A549 (cell line): ENCODE measurements around the gene SRGAP1. TPM values are rescaled to one million over a fixed set of nuclear protein-coding genes. Genes with fewer than 3 reads are reported as not detected.

Source experiments
- ATAC-seq, 2 experiments: fragments of 200-7000 bp in 1 of 2; fragments of >200 bp in 1 of 2; cut with Nextera tagmentation in 1 of 2; cut with Tn5 transposase in 1 of 2; 3 replicates each; pipeline versions ENCODE4 v1.8.0 to v1.9.1; 2018 to 2020; ENCODE audit warnings: mild to moderate bottlenecking in 1 of 2, moderate library complexity in 1 of 2
- CTCF ChIA-PET: fragments of 300-600 bp; sonication (Branson Sonifier 250); formaldehyde crosslinking; extraction: SDS; loops from one replicate; lab custom pipeline; 2021; ENCODE audit warnings: antibody characterized with exemption, inconsistent platforms; lab: Yijun Ruan, JAX
- POLR2A ChIA-PET: fragments of 350-600 bp; formaldehyde crosslinking; extraction: SDS; loops from one replicate; lab custom pipeline; 2021; ENCODE audit warnings: antibody characterized with exemption, inconsistent platforms; lab: Yijun Ruan, JAX
- DNase-seq, 2 experiments: peaks; one replicate each; pipeline versions ENCODE4 v3.0.0 to v3.0.0-alpha.2; 2011 to 2016; ENCODE audit warnings: low read depth in 1 of 2, low spot score in 1 of 2
- FAIRE-seq: peaks from 2 replicates; lab custom pipeline; 2011; peaks lifted over from hg19 to GRCh38; lab: Jason Lieb, UNC
- H3K27ac ChIP-seq, 2 experiments: fragments of >200 bp; sonication (Bioruptor Twin); formaldehyde crosslinking; 3 replicates each; pipeline ENCODE4 v1.5.1; 2016 to 2017
- H3K4me1 ChIP-seq: fragments of >200 bp; sonication (Bioruptor Twin); formaldehyde crosslinking; 3 replicates; pipeline ENCODE4 v1.6.1; 2016
- H3K4me2 ChIP-seq: fragments of >200 bp; sonication (Bioruptor Twin); formaldehyde crosslinking; 3 replicates; pipeline ENCODE4 v1.6.1; 2016
- H3K4me3 ChIP-seq: fragments of >200 bp; sonication (Bioruptor Twin); formaldehyde crosslinking; 3 replicates; pipeline ENCODE4 v1.5.1; 2016
- H3K9me3 ChIP-seq: fragments of >200 bp; sonication (Bioruptor Twin); formaldehyde crosslinking; 3 replicates; pipeline ENCODE4 v1.6.1; 2016
- BHLHE40 ChIP-seq: IDR thresholded peaks from 2 replicates; pipeline ENCODE4 v1.6.1; 2012; ENCODE audit warnings: low read depth, low read length, inconsistent platforms
- CHD2 ChIP-seq: fragments of 150-350 bp; IDR thresholded peaks from 2 replicates; pipeline ENCODE4 v1.6.1; 2014; ENCODE audit warnings: low read length; ENCODE audit not compliant: partially characterized antibody
- EP300 ChIP-seq, 2 experiments: fragments of >200 bp; sonication (Bioruptor Twin); formaldehyde crosslinking; IDR thresholded peaks; 2 replicates in 1 of 2; 3 replicates in 1 of 2; pipeline ENCODE4 v1.6.1; 2016 to 2017
- FOXS1 ChIP-seq: fragments of 250-450 bp; sonication (Bioruptor Pico); IDR thresholded peaks from 2 replicates; pipeline ENCODE4 v1.5.0; 2020; ENCODE audit warnings: mild to moderate bottlenecking, moderate library complexity
- GATA3 ChIP-seq: IDR thresholded peaks from 2 replicates; pipeline ENCODE4 v1.6.1; 2012; ENCODE audit warnings: borderline replicate concordance
- HDAC2 ChIP-seq: fragments of 200-600 bp; sonication (generic); IDR thresholded peaks from 2 replicates; pipeline ENCODE4 v1.6.1; 2016
- HOXA7 ChIP-seq: fragments of 250-450 bp; sonication (Bioruptor Pico); IDR thresholded peaks from 2 replicates; pipeline ENCODE4 v1.5.0; 2020; ENCODE audit warnings: mild to moderate bottlenecking, moderate library complexity
- HOXB13 ChIP-seq: fragments of 250-450 bp; sonication (Bioruptor Pico); IDR thresholded peaks from 2 replicates; pipeline ENCODE4 v1.5.0; 2020; ENCODE audit warnings: low read depth, mild to moderate bottlenecking, moderate library complexity
- KDM1A ChIP-seq: fragments of 200-600 bp; sonication (generic); IDR thresholded peaks from 2 replicates; pipeline ENCODE4 v1.6.1; 2016; ENCODE audit warnings: low read depth, mild to moderate bottlenecking
- MYC ChIP-seq: IDR thresholded peaks from 2 replicates; pipeline ENCODE4 v1.6.1; 2012; ENCODE audit warnings: mild to moderate bottlenecking, inconsistent platforms, low read length, improper control_type of control experiment, borderline replicate concordance
- NFE2L2 ChIP-seq: fragments of 150-350 bp; conservative IDR thresholded peaks from 2 replicates; pipeline ENCODE4 v1.6.1; 2014; ENCODE audit warnings: low read length
- NPAS2 ChIP-seq: fragments of 250-450 bp; sonication (Bioruptor Pico); IDR thresholded peaks from 2 replicates; pipeline ENCODE4 v1.8.0; 2022; ENCODE audit warnings: mild to moderate bottlenecking, moderate library complexity, borderline replicate concordance
- NR3C1 ChIP-seq: fragments of >200 bp; sonication (Bioruptor Twin); formaldehyde crosslinking; IDR thresholded peaks from 3 replicates; pipeline ENCODE4 v1.6.1; 2017
- RFX5 ChIP-seq: fragments of 450-650 bp; IDR thresholded peaks from 2 replicates; pipeline ENCODE4 v1.7.1; 2014; ENCODE audit warnings: antibody characterized with exemption, mild to moderate bottlenecking, moderate library complexity
- RNF2 ChIP-seq: fragments of 200-600 bp; sonication (generic); IDR thresholded peaks from 2 replicates; pipeline ENCODE4 v1.6.1; 2016; ENCODE audit warnings: low read depth, mild to moderate bottlenecking, antibody characterized with exemption, moderate library complexity, borderline replicate concordance
- SMC3 ChIP-seq: fragments of >200 bp; sonication (Bioruptor Twin); formaldehyde crosslinking; IDR thresholded peaks from 3 replicates; pipeline ENCODE4 v1.6.1; 2018; ENCODE audit warnings: inconsistent platforms
- TP53 ChIP-seq: fragments of 250-450 bp; sonication (Bioruptor Pico); IDR thresholded peaks from 2 replicates; pipeline ENCODE4 v1.5.0; 2021; ENCODE audit warnings: mild to moderate bottlenecking, moderate library complexity
- ZC3H11A ChIP-seq: fragments of 450-650 bp; IDR thresholded peaks from 2 replicates; pipeline ENCODE4 v1.6.1; 2014; ENCODE audit warnings: antibody characterized with exemption, mild to moderate bottlenecking
- WGBS: methylation state at CpG from one replicate; pipeline ENCODE4 v1.1.6; 2017; ENCODE audit errors: missing lambda C conversion rate; 5-methylcytosine and 5-hydroxymethylcytosine counted together
- polyA plus RNA-seq, 4 experiments: library from polyadenylated mRNA; depleted of rRNA in 3 of 4; stranded (reverse); fragments of >200 nt; fragmentation: RNase III in 1 of 4; extraction: RNeasy Plus Mini Kit Qiagen cat#74134 plus additional on column Dnase treatment in 1 of 4; gene quantifications; 2 replicates in 3 of 4; 3 replicates in 1 of 4; pipeline ENCODE4 v1.2.3, GENCODE V29; 2011 to 2017
- TF ChIP-seq, protein P1 (sequence below): fragments of 250-450 bp; sonication (Bioruptor Pico); IDR thresholded peaks from 2 replicates; pipeline ENCODE4 v1.5.0; 2020; ENCODE audit warnings: low read depth, mild to moderate bottlenecking, moderate library complexity
- TF ChIP-seq, protein P2 (sequence below): IDR thresholded peaks from 2 replicates; pipeline ENCODE4 v1.6.1; 2012
- TF ChIP-seq, protein P3 (sequence below): fragments of >200 bp; sonication (Bioruptor Twin); formaldehyde crosslinking; IDR thresholded peaks from 3 replicates; pipeline ENCODE4 v1.5.1; 2016

Gene SRGAP1
- polyA plus RNA-seq, 2 of the 4 experiments (the other 2 are of a cell fraction), result 7.9 to 22.9 TPM

- no peak for DNase-seq
- Histone ChIP-seq H3K4me3 (no peak overlapping the region), H3K9me3 (no peaks in the 10 kb centered on the region), H3K27ac (no peak overlapping the region), H3K4me1 (peaks cover 24% of the 10 kb centered on the region), H3K4me2 (0 out of 3 replicates have a peak overlapping the region, but pooled peaks have one; percentile 8)
- ChIA-PET CTCF (interaction anchor here (1.9 kb wide), 1 partner anchor 9 kb away, joined by 5 read pairs; no protein-coding TSS in a partner anchor), POLR2A (no interaction called here)
- 42% methylated on average over 2 of the region's 2 CpGs for WGBS
- ATAC-seq, result no peak; a peak in 1 of 6 replicates
- no peak for FAIRE-seq
- TF ChIP-seq, protein P1, sequence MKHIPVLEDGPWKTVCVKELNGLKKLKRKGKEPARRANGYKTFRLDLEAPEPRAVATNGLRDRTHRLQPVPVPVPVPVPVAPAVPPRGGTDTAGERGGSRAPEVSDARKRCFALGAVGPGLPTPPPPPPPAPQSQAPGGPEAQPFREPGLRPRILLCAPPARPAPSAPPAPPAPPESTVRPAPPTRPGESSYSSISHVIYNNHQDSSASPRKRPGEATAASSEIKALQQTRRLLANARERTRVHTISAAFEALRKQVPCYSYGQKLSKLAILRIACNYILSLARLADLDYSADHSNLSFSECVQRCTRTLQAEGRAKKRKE (CRISPR knock-in tag), result no peak
- TF ChIP-seq BHLHE40 (no peak), ZC3H11A (no peak)
These were observed 33.2 kb upstream of the SRGAP1 start for GRCh38 chr12:63811334-63811733.

- no peak for ATAC-seq
- TF ChIP-seq HOXB13 (CRISPR knock-in tag) (no peak), CHD2 (no peak), NR3C1 (no peak), GATA3 (no peak), RFX5 (no peak), FOXS1 (no peak), SMC3 (no peak)
- POLR2A ChIA-PET, result no interaction called here
- CTCF ChIA-PET, result interaction anchor here (1.9 to 4.0 kb wide), 2 partner anchors 9 to 10 kb away, joined by 5 to 22 read pairs; no protein-coding TSS in a partner anchor
- FAIRE-seq, result no peak
- no peak overlapping the region for H3K27ac ChIP-seq
- H3K4me3 ChIP-seq, result no peak overlapping the region
- no peak overlapping the region for H3K4me2 ChIP-seq
- no peaks in the 10 kb centered on the region for H3K9me3 ChIP-seq
- 73% methylated on average over 2 of the region's 2 CpGs for WGBS
- DNase-seq, result no peak
- H3K4me1 ChIP-seq, result peaks cover 20% of the 10 kb centered on the region
These were observed 32.7 kb upstream of the SRGAP1 start for GRCh38 chr12:63811755-63812154.

GRCh38 chr12:63814146-63814772, 30.2 kb upstream of the SRGAP1 start:
- H3K4me3 ChIP-seq, result no peak overlapping the region
- POLR2A ChIA-PET, result interaction anchor here (0.7 kb wide), 1 partner anchor 126 kb away, joined by 6 read pairs; no protein-coding TSS in a partner anchor
- WGBS, result 84% methylated on average over 4 of the region's 4 CpGs
- no peak overlapping the region for H3K4me2 ChIP-seq
- no peak overlapping the region for H3K27ac ChIP-seq
- DNase-seq, result no peak
- ATAC-seq, result no peak
- 0 out of 3 replicates have a peak, but pooled peaks cover 4% of the 10 kb centered on the region for H3K9me3 ChIP-seq
- H3K4me1 ChIP-seq, result peaks cover 16% of the 10 kb centered on the region; the same call in 2 of the 3 replicates
- FAIRE-seq, result no peak
- CTCF ChIA-PET, result interaction anchor here (1.1 to 4.0 kb wide), 3 partner anchors 10 to 442 kb away, joined by 3 to 22 read pairs (median 9); no protein-coding TSS in a partner anchor
- TF ChIP-seq HOXA7 (no peak), NFE2L2 (no peak), EP300 (IDR thresholded peaks at IDR 0.05) (no peak), RNF2 (no peak), KDM1A (no peak), RFX5 (no peak), TP53 (CRISPR knock-in tag) (no peak), HOXB13 (CRISPR knock-in tag) (no peak), HDAC2 (no peak), GATA3 (no peak), NPAS2 (no peak), MYC (no peak)
- TF ChIP-seq, protein P2, sequence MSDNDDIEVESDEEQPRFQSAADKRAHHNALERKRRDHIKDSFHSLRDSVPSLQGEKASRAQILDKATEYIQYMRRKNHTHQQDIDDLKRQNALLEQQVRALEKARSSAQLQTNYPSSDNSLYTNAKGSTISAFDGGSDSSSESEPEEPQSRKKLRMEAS, result no peak
- TF ChIP-seq, protein P3, sequence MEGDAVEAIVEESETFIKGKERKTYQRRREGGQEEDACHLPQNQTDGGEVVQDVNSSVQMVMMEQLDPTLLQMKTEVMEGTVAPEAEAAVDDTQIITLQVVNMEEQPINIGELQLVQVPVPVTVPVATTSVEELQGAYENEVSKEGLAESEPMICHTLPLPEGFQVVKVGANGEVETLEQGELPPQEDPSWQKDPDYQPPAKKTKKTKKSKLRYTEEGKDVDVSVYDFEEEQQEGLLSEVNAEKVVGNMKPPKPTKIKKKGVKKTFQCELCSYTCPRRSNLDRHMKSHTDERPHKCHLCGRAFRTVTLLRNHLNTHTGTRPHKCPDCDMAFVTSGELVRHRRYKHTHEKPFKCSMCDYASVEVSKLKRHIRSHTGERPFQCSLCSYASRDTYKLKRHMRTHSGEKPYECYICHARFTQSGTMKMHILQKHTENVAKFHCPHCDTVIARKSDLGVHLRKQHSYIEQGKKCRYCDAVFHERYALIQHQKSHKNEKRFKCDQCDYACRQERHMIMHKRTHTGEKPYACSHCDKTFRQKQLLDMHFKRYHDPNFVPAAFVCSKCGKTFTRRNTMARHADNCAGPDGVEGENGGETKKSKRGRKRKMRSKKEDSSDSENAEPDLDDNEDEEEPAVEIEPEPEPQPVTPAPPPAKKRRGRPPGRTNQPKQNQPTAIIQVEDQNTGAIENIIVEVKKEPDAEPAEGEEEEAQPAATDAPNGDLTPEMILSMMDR, result no peak
